NCI-H2107 (cell line): ENCODE results near the gene UCKL1.

Experiments used
- DNase-seq: peaks from one replicate; lab custom pipeline; 2025; lab: John Stamatoyannopoulos, UW

UCKL1 gene

DNA sequence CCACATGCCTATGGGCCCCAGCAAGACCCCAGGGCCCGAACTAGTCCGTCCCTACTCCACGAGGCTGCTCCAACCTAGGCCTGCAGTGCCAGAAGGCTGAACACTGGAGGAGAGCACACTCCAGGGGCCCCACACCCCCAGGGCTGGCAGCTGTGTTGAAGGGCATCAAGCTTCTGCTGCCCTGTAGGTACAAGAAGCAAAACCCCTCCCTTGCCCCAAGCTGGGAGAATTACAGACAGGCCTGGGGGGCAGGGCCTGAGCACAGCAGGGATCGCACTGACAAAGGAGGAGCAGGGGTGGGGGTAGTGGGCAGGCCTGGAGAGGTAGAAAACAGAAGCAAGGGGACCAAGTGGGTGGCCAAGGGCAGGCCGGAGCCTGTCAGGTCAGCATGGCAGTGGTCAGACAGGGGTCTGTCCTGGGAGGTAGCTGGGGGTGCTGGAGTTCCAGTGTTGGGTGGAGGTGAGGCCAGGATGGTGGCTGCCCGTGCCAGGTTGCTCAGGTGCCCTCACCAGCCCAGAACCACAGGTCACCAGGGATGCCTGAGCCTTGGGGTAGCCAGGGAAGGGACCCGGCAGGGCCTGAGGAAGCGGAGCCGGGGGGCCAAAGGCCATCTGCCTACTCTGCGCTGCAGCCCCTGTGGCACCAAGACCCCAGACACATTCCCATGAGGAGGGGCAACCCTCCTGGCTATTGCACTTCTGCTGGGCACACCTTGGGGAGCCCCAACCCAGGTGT, 2.9 kb upstream of the UCKL1 start:
- DNase-seq = no peak

DNA sequence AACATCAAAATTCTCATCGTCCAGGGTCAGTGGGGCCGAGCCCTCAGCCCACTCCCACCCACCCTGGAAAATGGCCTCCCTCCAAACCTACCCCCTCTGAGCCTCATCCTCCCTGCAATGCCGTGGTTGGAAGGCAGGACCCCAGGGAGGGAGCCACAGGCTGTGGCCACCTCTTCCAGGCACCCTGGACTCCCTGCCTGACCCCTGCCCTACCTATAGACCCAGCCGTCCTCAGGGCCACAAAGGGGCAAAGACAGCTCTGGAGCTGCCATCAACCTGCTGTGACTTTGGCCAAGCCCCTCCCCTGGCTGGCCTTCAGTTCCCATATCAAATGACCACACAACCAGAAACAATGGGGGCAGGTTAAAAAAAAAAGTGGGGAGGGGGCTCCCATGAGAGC, 2.3 kb upstream of the UCKL1 start:
- no peak for DNase-seq

DNA sequence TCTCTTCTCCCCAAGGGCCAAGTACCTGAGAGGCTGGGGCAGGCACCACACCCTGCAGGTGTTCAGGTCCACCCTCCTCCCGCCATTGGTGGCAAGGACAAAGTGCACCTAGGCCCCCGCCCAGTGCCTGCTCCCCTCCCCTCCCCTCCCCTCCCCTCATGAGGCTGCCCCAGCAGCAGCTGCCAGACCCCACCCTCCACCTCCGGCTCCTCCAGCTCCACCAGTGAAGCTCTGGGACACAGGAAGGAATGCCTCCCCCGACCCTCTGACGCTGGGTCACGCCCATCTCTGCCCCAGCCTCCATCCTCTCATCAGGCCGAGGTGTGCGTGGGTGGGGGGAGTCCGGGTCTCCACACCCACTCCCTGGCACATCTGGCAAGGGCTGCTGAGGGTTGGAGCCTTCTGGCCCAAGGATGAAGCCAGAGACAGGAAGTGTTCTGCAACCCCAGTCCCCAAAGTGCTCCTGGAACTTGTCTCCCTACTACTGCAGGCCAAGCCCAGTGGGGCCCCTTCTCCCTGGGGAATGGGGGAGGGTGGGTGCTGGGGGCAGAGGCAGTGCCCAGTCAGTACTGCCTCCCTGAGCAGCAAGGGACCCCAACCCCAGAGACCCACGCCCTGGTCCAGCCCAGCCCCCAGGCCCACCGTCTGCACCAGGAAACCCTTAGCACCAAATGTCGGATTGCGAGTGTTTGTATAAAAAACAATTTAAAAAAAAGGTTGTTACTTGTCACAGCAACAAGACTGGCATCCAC, 1.6 kb upstream of the UCKL1 start:
- no peak for DNase-seq

DNA sequence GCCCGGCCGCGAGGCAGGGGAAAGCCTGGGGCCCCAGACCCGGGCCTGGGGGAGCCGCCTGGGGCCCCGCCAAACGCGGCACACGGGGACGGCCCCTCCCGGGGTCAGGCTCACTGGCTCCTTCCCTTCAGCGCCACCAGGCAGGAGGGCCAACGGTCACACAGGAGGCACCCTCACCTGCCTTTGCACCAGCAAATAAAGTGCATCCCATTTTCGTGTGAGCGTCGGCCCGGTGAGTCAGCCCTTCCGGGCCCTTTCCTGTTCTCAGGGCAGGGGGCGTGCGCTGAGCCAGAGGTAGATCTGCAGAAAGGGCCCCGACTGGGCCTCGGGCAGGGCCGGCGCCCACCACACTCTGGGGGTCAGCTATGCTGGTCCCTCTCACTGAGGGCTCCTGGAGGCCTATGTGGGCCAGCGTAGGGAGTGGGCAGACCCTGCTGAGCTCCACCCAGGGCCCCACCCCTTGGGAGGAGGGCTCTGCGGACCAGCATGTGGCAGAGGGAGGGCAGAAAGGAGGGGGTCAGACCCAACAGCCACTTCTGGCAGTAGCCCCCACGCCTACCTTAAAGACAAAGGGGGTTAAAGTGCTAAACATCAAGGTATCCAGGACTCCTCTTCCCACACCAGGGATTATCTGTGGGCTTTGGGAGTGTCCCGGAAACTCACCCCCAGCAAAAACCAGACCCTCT, 931 bp upstream of the UCKL1 start:
- no peak for DNase-seq

GRCh38 chr20:63956664-63957003, 418 bp upstream of the UCKL1 start:
- DNase-seq = no peak

DNA sequence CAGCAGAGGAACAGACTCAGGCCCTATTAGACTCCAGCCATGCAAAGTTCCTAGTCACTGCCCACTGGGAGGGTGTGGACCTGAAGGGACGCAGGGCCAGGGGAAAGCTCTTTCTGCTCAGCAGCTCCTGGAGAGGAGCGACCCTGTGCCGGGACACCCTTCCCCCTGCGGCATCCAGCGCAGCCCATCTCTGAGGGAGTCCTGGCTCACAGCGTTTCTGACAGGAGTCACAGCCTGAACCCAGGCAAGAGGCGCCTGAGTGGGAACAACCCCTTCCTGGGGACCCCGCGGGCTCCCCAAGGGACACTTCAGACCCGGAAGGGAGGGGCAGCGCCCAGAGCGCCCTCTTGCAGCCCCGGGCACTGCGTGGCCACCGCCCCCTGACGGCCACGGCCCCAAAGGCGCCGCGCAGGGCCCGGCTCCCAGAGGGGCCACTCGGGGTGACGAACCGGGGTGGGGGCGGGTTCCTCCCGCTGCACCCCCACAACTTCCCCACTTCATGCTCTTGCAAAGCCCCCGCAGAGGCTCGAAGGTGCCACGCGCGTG, 862 bp downstream of the UCKL1 start:
- no peak for DNase-seq

- DNase-seq = no peak
Measured at GRCh38 chr20:63953764-63954429, 2.3 kb downstream of the UCKL1 start.

- DNase-seq = no peak
Measured at GRCh38 chr20:63952769-63953168, 3.4 kb downstream of the UCKL1 start.

GRCh38 chr20:63952210-63952535, 4.0 kb downstream of the UCKL1 start:
- DNase-seq = no peak

DNA sequence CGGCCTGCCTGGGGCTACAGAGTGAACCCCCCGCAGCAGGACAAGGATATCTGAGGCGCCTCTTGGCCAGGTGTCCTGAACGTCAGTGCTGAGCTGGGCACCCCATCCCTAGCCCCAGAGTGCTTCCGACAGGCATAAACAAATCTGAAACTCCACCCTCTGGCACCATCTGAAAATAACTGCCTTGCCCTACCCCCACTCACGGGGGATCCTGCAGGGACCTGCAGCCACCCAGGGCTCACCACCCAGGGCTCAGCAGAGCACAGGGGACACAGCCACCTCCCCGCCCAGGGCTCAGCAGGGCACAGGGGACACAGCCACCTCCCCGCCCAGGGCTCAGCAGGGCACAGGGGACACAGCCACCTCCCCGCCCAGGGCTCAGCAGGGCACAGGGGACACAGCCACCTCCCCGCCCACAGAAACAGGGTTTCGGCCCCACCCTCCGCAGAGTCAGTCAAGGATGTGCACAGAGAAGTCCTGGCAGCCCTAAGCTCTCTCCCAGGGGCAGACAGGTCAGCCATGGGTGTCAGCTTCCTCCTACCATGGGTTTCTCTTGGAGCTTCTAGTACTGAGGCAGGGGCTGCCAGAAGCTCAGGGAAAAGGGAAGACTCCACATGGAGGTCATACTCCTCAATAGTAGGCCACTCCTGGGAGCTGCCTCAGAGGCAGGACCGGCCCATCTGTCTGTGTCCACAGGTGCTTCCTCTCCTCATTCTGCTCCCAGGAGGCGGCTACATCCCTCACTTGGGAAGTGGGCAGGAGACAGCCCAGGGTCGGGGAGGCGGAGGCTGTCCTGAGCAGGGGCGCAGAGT, 4.6 kb downstream of the UCKL1 start:
- DNase-seq = no peak

GRCh38 chr20:63950701-63951397, 5.4 kb downstream of the UCKL1 start:
- no peak for DNase-seq

DNA sequence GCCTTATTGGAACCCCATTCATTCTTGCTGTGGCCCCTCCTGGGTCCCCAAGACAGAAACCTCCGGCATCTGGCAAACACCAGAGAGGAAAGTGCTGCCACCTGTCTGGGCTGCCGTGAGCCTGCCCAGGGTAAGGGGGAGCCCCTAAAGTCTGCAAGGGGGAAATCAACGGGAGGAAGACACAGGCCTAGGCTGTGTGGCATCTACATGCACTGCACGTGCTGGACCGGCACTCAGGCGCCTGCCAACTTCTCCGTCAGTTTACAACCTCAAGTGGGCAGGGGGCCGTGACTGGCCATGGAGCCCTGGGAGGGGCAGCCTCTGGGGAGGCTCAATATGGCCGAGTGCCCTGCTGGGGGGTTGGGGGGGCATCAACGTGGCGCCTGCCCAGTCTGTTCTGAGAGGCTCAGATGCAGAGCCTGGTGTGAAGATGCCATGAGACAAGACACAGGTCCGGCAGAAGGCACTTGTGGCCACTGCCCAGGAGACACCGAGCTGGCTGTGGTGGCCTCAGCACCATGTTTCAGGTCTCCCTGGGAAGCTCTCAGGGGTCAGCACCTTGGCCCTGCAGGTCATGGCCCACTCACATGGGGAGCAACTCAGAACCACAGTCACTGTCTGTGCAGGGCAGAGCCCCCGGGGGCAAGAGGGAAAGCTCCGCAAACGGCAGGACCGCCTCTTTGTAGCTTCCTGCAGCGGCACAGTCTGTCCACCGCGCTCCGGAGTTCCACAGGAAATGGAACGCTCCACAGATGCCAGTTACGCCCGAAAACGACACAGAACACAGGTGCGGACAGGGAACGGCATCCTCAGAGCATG, 8.4 kb downstream of the UCKL1 start:
- DNase-seq = no peak

GRCh38 chr20:63946986-63947637, 9.1 kb downstream of the UCKL1 start:
- no peak for DNase-seq

DNA sequence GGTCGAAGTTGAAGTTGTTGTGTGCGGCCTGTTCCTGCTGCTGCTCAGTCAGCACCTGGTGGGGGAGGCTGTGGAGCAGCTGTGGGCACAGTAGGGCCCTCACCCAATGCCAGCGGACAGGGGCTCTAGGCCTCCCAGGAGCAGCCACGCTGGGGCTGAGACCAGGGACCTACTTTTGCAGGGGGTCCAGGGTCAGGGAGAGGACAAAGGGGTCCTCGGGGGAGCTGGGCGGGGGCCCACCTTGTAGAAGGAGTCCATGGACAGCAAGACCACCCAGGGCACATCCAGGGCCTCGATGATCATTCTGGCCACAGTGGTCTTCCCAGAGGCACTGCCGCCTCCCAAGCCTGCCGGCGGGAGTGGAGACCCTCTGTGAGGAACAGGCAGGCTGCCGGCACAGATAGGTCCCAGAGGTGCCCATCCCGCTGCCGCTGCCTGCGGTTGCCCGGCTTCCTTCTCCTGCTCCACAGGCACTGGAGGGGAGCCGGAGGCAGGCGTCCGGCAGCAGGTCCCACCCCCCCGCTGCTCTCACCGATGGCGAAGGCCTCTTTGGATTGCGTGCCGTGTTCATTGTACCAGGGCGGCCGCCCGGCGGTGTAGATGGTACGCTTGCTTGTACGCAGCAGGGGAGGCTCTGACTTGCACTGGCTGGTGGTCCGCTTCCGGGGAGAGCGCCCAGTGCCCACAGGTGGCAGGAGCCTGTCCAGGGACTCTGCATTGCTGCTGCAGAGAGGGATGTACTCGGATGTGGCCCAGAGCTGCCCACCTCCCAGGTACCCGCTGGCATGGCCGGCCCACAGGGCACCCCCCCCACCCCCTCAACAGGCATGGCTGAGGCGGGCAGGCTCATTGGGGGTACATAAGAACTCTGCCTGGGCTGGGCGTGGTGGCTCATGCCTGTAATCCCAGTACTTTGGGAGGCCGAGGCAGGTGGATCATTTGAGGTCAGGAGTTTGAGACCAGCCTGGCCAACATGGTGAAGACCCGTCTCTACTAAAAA, 10.0 kb downstream of the UCKL1 start:
- no peak for DNase-seq

DNA sequence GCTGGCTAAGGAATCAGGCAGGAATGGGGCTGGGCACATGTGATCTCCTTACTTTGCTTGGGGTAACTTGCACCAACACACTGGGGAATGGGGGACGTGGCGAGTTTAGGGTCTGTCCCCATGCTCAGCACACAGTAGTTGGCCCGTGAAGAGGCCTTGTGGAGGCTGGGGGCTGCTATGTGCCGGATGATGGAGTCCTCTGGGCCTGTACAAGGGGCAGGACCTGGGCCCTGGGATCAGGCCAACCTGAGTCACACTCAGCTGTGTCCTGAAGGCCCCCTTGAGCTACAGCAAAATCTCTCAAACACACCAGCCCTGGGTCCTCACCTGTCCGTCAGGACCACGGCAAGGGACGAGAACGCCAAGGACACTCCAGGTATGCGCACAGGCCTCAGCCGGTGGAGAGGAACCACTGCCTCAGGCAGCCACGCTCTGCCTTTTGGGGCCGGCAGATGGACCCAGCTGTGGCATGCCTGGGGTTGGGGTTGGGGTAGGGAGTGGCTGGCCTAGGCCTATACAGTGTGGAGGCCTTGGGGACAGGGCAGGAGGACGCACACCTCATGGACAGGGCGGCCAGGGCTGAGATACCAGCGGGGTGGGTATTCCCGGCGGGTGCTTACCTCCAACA, 11.1 kb downstream of the UCKL1 start:
- no peak for DNase-seq

GRCh38 chr20:63944078-63944941, 11.9 kb downstream of the UCKL1 start:
- no peak for DNase-seq

DNA sequence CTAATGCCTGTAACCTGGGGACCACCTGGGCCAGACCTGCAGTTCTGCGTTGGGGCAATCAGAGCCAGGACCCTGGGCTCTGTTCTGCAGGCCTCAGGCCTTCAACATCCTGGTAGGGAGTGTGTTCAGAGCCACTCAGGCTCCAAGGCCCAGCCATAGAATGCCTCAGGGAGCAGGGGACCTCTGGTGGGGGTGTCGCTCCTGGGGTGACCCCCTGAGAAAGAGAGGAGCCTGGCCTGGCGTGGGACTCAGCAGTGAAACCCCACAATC, 12.5 kb downstream of the UCKL1 start:
- no peak for DNase-seq
